Right lung (tissue), 5 donors: Measurements from ENCODE around the gene HMGN4. TPM values are rescaled to one million over a fixed set of nuclear protein-coding genes. Genes with fewer than 3 reads are reported as not detected.
A peak's percentile ranks its signal among the peaks of the same experiment; 100 is the strongest.
"Not testable (repeated sequence)": the region's sequence is repeated elsewhere in the genome, so short reads cannot be mapped to it uniquely, and the experiment has no call there.

ENCODE experiments used
- DNase-seq, 2 donors: peaks; one replicate each; pipeline ENCODE4 v3.0.0-alpha.2; 2013
- polyA plus RNA-seq, 5 donors: library from polyadenylated mRNA; unstranded; fragments of 120-200 nt; gene quantifications; one replicate each; pipeline versions ENCODE4 v1.2.1 to v1.2.3, GENCODE V29; 2013; ENCODE audit warnings: inconsistent platforms in 1 of 5, low replicate concordance in 1 of 5; ENCODE audit not compliant: insufficient read length in 5 of 5, insufficient read depth in 1 of 5

The HMGN4 gene
- polyA plus RNA-seq, 5 donors, result 63.8 to 89.2 (median 78.9) TPM

GRCh38 chr6:26520850-26521599 lies 17.1 kb upstream of the HMGN4 start:
- DNase-seq, result peak; percentile 90 to 92

DNA sequence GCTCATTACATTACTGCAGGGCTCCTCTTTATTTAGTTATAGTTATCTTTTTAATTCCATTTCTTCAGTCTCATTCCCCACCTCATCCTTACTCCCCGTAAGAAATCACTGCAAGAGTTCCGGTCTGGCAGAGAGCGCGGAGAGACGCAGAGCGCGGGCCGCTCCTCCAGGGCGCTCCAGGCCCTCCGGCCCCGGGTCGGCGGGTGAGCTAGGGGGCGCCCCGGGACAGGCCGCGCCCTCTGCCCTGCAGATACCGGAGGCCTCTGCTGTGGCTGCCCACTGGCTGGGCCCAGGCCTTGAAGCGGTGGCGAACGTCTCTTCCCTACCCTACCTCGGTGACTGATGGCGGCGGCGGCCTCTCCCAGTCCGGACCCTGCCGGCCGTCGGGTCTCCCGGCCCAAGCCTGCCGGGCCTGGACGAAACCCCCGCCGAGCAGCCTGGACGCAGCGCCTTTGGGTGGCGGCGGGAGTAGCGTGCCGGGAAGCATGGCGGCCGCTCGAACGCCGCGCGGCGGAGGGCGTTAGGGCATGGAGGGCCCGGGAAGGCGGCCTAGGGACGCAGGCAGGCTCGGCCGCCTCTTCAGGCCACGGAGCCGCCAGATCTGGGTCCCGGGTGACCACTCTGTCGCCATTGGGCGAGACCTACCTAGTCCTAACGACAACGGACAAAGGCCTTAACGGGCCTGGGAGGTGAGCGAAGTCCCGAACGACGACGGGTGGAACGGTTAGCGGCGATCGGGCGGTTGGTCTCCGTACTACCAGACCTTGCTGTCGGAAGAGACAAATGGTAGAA lies 16.4 kb upstream of the HMGN4 start:
- peak; percentile 77 to 86 for DNase-seq

- DNase-seq, result peak in 1 of 2 donors; percentile 27
These were observed 15.5 kb upstream of the HMGN4 start for GRCh38 chr6:26522486-26523228.

- not testable (repeated sequence) for DNase-seq
These were observed 13.9 kb upstream of the HMGN4 start for GRCh38 chr6:26524314-26524713.

GRCh38 chr6:26524722-26525370 lies 13.3 kb upstream of the HMGN4 start:
- no peak for DNase-seq

- DNase-seq, result no peak
These were observed 12.3 kb upstream of the HMGN4 start for GRCh38 chr6:26525838-26526237.

- DNase-seq, result no peak
These were observed 11.2 kb upstream of the HMGN4 start for GRCh38 chr6:26526928-26527327.

GRCh38 chr6:26530203-26530602 lies 8.0 kb upstream of the HMGN4 start:
- no peak for DNase-seq

DNA sequence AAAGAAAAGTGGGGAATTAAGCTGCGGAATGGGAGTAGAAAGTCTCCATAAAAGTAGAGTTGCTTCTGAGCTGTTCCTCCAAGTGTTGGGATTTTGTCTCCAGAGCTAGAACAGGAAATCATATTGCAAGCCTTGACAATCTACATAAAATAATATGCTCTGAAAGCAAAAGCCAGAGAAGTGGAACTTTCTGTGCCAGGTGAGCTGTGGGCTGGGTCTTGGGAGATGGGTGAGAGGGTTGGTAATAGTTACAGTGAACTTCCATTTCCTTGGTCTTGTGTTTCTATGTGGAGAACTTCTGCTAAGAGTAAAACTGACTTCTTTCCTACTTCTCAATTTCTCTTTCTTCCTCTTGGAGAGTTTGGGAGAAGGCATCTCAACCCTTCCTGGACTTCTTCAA lies 6.3 kb upstream of the HMGN4 start:
- DNase-seq, result no peak

DNA sequence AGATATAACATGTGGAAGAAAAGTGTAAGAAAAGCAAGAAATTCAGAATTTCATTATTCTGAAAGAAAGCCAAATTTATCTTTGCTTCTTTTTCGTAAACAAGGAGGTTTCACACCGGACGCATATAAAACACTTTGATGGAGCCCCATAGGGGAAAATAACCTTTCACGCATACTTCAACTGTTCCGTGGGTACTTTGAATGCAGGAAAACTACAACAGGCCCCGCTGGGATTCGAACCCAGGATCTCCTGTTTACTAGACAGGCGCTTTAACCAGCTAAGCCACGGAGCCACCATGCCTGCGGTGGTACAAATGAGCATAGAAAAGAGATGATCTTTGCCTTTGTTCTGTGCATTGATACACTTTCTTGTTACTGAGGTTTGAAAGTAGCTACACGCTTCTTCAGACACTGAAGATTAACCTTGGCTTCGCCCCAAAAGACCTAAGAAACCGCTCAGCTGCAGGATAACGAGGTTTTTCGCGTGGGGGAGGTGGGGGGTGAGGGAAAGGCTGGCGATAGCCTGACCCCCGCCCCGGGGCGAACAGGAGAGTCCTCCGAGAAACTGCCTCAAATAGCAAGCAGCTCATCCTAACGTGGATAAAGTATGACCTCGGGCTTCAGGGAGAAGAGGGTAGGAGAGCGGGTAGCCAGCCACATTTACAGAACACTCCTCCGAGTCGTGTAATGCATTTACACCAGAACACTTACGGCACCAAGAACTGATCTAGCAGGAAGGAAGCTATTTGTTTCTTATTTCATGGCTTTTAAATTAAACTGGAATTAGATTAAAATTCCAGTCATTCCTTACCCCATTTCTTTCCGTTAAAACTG lies 5.3 kb upstream of the HMGN4 start:
- peak; percentile 85 to 93 for DNase-seq

- DNase-seq, result no peak
These were observed 4.6 kb upstream of the HMGN4 start for GRCh38 chr6:26533532-26533931.

GRCh38 chr6:26534681-26535465 lies 3.3 kb upstream of the HMGN4 start:
- DNase-seq, result no peak

- DNase-seq, result no peak
These were observed 1.5 kb upstream of the HMGN4 start for GRCh38 chr6:26536571-26537159.

- peak; percentile 86 to 94 for DNase-seq
These were observed 863 bp upstream of the HMGN4 start for GRCh38 chr6:26537160-26537845.

GRCh38 chr6:26538572-26538902 lies 371 bp downstream of the HMGN4 start:
- no peak for DNase-seq

DNA sequence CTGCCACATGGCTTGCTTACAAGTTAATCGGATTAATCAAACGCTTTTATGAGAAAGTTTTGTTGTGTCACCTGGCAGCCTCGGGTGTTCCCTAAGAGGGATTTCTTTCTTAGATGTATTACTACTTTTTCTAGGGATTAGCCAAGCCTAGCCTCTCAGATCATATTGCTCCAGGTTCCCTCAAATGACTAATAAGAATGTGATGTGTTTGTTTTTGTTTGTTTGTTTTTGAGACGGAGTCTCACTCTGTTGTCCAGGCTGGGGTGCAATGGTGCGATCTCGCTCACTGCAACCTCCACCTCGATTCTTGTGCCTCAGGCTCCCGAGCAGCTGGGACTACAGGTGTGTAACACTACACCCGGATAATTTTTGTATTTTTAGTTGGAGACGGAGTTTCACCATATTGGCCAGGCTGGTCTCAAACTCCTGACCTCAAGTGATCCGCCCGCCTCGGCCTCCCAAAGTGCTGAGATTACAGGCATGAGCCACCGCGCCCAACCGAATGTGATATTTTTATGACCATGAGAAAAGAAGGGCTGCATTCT lies 977 bp downstream of the HMGN4 start:
- no peak for DNase-seq

DNA sequence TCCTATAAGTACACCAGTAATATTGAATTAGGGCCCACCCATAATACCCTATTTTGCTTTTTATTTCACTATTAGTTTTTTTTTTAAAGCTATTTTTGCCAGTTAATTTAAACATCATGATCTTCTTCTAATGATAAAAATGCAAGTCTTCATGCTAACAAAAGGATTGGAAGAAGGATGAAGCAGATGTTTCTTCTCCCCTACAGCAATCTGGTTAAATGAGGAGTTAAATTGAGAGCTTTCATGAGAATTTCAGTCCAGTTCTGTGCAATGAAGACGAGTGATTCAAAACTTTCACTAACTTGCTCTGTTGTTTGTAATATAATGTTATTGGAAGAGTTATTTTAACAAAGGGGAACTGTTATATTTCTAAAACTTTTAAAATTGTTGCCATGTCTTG lies 3.4 kb downstream of the HMGN4 start:
- DNase-seq, result no peak

GRCh38 chr6:26543953-26544352 lies 5.8 kb downstream of the HMGN4 start:
- DNase-seq, result no peak

GRCh38 chr6:26544473-26544872 lies 6.3 kb downstream of the HMGN4 start:
- DNase-seq, result no peak
